Measurements from ENCODE around the gene NARS2.
"Not testable (repeated sequence)": the region's sequence is repeated elsewhere in the genome, so short reads cannot be mapped to it uniquely, and the experiment has no call there.

NARS2 gene, protein sequence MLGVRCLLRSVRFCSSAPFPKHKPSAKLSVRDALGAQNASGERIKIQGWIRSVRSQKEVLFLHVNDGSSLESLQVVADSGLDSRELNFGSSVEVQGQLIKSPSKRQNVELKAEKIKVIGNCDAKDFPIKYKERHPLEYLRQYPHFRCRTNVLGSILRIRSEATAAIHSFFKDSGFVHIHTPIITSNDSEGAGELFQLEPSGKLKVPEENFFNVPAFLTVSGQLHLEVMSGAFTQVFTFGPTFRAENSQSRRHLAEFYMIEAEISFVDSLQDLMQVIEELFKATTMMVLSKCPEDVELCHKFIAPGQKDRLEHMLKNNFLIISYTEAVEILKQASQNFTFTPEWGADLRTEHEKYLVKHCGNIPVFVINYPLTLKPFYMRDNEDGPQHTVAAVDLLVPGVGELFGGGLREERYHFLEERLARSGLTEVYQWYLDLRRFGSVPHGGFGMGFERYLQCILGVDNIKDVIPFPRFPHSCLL

DNA sequence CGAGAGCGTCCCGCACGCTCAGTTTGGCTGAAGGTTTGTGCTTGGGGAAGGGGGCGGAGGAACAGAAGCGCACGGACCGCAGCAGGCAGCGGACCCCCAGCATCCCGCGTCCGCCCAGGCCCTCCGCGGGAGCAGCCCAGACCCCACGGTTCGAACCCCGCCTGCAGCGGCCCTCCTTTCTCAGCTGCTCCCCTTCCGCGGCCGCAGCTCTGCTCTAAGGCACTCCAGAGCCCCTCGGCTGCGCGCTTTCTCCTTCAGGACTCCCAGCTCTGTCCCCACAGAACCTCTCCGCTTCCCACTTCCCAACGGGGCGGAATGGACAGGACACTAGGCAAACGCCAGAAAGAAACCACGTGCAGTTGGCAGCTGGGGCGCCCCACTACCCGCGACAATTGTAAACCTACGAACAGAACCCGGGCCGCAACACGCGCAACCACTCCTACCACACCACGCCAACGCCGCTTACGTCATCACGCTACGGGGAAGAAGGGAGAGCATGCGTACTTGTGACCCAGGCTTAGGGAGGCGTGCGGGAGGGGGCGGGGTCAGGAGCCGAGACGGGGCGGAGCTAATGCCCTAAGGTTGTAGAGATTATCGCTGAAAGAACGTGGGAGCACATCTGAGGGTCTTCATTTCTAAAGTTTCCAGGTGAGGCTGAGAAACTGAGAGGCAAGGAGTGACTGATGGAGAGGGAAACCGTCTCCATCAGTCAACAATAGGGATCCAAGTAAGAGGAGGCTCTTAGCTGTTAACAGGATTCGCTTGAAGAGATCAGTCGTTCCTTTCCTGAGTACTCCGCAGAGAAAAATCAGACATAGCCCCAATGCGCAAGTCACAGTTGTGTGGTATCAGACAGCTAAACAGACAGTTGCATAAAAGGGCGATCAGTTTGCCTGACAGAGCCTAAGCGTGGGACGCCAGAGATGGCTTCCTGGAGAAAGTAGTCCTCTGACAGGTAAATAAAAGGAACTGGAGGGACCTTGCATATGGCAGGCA is at the start of gene NARS2:
Gene NARS2 (minus strand): TSS at position 479 of the 996 bp plus-strand sequence. CDS start 376 bp downstream, at position 103.
- DNase-seq = peak; percentile 96

DNA sequence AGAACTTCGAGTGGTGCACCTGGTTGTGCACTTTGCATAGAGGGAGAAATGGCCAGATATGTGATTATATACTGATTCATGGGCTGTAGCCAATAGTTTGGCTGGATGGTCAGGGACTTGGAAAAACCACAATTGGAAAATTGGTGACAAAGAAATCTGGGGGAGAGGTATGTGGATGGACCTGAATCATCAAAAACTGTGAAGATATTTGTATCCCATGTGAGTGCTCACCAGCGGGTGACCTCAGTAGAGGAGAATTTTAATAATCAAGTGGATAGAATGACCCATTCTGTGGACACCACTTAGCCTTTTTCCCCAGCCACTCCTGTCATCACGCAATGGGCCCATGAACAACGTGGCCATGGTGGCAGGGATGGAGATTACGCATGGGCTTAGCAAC is 48.0 kb upstream of the NARS2 start:
- DNase-seq = no peak

DNA sequence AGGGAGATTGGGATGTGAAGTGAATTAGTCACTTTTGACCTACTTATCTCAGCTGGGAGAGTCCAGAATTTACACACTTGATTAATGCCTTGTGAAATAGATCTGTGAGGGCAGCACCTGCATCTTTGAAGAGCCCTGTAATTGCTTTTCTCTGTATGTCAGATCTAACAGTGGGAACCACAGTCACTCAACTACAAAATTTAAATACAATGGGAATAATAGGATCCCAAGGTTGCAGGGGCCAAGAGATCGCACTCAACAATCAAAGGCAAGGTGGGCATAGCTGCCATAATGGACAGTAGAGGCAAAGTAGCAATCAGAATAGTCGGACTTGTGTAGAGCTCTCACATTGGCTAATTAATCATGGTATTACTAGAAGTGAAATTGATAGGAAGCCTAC is 45.5 kb upstream of the NARS2 start:
- DNase-seq = no peak

DNA sequence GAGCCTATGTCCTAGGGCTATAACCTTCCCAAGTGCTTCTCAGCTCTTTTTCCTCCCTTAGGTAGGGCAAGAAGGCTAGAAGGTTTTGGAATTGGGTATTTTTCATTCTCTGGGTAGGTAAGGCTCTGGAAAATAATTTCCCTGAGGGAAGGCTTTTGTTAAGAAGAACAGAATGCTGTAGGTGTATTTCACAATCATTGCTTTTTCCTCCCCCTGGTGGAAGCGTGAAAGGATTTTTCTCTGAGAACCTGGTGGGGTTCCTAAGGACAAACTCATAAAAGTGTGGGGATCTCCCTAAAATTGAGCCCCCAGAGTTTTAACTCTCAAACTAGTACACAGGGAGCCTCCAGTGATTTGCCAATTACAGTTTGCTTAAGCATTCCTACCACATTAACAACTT is 41.1 kb upstream of the NARS2 start:
- DNase-seq = no peak

DNA sequence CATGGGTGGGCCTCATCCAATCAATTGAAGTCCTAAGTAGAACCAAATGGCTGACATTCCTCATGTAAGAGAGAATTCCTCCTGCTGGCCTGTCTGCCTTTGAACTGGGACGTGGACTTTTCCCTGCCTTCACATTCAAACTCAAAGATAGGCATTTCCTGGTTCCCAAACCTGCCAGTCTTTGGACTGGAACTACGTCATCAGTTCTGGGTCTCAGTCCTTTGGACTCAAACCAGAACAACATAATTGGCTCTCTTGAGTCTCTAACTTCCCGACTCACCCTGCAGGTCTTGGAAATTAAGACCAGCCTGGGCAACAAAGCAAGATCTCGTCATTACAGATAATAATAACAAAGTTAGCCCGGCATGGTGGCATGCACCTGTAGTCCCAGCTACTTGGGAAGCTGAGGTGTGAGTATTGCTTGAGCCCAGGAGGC is 38.7 kb upstream of the NARS2 start:
- DNase-seq = no peak

DNA sequence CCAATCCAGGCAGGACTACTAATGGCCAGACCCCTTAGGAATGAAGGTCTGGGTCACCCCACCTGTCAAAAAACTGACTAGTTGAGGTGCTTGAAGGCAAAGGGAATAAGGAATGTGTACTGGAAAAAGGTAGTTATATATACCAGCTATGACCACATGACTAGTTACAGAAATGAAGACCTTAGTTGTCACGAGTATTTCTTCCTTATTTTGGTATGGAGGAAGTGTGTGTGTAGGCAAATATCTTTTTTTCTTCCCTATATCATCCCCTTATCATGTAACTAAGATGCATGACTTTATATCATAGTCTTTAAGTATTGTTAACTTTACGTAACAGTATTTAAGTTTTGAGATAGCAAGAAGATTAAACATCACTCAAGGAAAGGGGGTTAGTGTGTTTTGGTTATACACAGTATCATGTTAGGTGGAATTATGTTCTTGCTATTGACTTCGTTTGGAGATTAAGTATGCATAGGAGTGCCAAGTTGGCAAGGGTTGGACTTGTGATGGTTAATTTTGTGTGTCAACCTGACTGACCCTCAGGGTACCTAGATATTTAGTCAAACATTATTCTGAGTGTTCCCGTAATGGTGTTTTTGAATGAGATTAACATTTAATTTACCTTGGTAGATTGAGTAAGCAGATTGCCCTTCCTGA is 38.2 kb upstream of the NARS2 start:
- no peak for DNase-seq

DNA sequence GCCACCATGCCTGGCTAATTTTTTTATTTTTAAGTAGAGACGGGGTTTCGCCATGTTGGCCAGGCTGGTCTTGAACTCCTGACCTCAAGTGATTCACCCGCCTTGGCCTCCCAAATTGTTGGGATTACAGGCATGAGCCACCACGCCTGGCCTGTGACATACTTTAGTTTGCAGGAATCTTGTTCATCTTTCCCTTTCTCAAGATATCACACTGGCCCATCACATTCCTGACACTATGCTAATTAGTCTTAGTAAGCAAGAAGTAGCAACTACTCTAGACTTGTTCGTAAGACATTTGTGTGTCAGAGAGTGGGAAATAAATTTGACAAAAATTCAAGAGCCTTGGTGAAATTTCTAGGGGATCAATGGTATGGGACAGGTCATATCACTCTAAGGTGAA is 34.7 kb upstream of the NARS2 start:
- not testable (repeated sequence) for DNase-seq

DNA sequence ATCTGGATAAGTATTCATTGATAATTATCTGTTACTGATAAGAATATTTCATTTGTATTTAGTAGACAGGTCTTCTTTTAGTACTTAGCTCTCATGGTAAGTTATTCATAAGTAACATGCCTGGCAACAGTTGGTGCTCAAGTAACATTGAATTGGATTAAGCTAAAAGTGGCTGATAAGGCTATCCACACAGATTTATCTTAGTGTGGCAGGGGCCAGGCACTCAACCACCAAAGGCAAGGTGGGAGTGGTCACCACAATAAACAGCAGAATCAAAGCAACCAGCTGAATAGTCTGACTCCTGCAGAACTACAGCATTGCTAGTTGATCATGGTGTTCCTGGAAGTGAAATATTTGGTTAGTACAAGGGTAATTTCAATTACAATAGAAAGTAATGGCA is 33.0 kb upstream of the NARS2 start:
- no peak for DNase-seq

DNA sequence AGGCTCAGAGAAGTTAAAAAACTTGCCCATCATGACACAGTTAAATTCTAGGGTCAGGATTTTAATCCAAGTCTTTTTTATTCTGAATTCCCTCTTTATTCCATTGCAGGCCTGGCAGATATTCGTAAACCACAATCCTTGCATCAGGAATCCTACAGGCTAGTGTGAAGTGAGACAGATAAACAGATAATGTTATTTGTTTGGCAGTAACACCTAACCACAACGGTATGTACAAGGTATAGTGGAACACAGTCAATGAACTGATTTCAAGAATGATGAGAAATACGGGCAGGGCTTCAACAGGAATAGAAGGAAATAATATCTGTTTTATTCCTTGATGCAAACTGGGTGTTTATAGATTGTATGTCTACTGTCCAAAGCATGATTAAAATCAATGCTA is 32.0 kb upstream of the NARS2 start:
- no peak for DNase-seq

DNA sequence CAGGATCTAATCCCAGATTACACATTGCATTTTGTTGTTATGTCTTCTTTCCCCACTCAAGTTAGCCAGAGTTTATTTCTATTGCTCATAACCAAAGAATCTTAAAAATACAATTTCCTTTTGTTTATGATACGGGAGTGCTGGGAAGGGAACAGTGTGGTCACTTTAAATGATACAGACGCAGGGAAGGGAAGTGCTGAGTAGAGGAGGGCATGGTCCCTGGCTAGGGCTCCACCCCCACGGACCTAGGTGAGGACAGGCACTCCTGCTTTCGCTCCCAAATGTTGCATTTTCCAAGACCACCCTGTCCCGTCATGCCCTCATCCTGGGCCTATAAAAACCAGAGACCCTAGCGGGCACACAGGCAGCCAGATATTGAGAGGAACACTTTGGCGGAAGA is 30.6 kb upstream of the NARS2 start:
- DNase-seq = no peak

DNA sequence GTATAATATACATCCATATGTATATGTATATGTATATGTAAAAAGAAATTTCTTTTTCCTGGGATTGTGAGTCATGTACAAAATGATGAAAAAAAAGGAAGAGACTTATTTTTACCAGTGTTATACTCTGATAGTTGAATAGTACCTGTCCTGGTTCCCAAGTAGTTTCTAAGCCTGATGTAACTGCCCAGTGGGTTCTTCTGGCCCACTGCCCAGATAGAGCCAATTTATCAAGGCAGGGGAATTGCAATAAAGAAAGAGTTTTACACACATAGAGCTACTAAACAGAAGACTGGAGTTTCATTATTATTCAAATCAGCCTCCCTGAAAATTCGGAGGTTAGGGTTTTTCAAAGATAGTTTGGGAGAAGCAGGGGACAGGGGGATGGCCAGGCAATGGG is 29.1 kb upstream of the NARS2 start:
- no peak for DNase-seq

DNA sequence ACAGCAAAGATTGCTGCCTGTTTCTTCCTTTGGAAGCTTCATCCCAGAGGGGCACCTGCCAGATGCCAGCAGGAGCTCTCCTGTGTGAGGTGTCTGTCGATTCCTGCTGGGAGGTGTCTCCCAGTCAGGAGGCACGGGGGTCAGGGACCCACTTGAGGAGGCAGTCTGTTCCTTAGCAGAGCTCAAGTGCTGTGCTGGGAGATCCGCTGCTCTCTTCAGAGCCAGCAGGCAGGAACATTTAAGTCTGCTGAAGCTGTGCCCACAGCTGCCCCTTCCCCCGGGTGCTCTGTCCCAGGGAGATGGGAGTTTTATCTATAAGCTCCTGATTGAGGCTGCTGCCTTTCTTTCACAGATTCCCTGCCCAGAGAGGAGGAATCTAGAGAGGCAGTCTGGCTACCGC is 28.1 kb upstream of the NARS2 start:
- DNase-seq = not testable (repeated sequence)

DNA sequence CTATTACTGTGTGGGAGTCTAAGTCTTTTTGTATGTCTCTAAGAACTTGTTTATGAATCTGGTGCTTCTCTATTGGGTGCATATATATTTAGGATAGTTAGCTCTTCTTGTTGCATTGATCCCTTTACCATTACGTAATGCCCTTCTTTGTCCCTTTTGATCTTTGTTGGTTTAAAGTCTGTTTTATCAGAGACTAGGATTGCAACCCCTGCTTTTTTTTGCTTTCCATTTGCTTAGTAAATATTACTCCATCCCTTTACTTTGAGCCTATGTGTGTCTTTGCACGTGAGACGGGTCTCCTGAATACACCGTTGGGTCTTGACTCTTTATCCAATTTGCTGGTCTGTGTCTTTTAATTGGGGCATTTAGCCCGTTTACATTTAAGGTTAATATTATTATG is 26.4 kb upstream of the NARS2 start:
- not testable (repeated sequence) for DNase-seq

DNA sequence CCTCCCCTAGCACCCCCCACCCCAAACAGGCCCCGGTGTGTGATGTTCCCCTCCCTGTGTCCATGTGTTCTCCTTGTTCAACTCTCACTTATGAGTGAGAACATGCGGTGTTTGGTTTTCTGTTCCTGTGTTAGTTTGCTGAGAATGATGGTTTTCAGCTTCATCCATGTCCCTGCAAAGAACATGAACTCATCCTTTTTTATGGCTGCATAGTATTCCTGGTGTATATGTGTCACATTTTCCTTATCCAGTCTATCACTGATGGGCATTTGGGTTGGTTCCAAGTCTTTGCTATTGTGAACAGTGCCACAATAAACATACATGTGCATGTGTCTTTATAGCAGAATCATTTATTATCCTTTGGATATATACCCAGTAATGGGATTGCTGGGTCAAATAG is 22.9 kb upstream of the NARS2 start:
- DNase-seq = not testable (repeated sequence)

DNA sequence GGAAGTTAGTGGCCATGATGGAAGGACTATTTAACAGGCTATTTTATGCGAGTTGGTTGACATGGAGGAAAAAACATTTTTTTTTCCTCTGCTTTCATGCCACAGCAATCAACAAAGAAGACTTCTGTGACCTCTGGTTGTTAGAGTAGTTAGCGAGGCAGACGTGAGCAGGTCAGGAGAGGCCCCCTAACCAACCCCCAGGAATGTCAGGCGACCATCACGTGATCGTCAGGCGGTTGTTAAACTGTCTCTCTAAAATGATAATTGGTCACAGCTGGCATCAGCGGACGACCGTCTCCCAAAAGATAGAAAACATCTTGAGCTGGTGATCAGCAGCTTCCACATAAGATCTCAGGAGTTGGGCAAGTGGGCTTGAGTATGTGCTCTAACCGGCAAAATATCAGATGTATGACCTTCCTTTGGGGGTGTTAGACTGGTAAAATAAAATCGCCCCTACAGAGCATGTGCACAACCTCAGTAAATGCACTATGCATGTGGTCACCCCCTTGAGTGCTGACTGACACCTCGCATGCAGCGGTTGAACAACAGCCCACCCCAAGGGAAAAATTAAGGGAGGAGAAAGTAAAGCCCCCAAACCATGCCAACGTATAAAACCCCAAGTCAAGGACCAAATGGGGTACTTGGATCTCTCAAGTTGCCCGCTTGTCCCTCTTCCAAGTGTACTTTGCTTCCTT is 20.9 kb upstream of the NARS2 start:
- no peak for DNase-seq

DNA sequence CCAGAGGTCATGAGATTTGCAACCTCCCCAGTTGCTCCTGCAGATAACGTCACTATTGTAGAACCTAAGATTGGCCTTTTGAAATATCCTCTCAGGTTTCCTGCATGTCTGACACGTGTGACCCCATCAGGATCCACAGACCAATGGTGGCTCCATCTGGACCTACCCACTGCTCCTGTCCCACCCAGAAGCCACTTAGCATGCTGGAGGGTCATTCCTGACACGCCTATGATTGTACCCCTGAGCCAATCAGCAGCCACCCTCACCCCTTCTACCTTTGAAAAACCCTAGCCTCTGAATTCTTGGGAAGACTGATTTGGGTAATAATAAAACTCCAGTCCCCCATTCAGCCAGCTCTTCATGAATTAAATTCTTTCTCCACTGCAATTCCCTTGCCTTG is 20.1 kb upstream of the NARS2 start:
- no peak for DNase-seq

DNA sequence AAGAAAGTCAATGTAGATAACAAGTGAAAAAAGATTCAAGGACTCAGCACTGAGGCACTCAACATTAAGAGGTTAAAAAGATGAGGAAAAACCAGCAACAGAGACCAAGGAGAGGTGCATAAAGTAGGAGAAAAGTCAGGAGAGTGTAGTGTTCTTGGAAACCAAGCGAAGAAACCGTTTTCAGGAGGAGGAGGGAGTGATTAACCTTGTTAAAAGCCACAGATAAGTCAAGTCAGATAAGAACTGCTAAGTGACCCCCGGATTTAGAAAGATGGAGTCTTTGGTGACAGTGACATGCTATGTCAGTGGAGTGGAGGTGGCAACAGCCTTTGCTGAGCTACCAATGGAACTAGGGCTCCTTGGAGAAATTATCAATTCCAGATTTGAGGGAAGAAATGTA is 13.9 kb upstream of the NARS2 start:
- no peak for DNase-seq

DNA sequence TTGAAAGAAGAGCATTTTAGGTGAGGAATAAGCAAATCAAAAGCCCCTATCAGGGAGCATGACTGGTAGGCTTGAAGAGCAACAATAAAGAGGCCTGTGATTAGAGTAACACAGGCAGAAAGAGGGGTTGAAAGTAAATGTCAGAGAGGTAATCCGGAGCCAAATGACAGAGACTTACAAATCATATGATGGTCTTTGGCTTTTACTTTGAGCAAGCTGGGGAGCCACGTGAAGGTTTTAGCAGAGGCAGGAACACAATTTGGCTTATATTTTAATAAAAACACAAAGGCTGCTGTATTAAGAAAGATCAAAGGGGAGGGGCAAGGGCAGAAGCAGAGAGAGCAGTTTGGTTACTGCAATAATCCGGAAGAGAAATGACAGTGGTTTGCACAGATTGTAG is 12.8 kb upstream of the NARS2 start:
- DNase-seq = no peak

DNA sequence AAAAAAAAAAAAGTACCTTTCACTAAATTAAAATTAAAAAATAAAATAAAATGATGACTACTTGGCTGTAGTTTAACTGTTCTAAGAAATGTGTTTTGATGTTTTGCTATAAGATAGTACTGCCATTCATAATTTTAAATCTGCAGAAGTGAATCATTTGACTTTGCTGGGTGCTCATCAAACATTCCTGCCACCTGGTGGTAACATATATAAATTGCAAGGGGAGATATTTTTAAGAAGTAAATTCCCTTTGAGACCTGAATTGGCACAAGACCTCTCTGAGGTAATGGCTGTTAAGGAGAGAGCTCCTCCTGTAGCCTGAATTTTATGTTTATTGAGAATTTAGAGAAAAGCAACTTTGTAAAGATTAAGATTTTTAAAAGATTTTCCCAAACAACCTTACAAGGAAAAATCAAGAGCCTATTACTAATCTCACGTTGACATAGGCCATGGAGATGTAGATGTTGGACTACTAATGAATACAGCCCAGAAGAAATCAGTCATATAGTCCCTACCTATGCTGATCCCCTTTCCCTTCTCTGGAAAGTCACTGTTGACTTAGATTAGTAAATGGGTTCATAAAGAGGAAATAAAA is 11.9 kb upstream of the NARS2 start:
- DNase-seq = no peak

DNA sequence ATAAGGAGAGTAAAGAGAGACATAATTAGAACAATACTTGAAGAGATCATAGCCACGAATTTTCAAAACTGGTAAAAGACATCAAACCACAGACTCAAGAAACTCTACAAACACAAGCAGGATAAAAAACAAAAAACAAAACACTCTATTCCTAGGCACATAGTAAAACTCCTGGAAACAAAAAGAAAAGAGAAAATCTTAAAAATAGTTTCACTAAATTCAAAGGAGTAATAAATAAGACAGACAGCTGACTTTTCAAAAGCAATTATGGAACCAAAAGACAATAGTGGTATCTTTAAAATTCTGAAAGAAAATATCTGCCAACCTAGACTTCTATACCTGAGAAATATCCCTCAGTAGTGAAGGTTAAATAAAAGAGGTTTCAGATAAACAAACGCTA is 9.2 kb upstream of the NARS2 start:
- no peak for DNase-seq

DNA sequence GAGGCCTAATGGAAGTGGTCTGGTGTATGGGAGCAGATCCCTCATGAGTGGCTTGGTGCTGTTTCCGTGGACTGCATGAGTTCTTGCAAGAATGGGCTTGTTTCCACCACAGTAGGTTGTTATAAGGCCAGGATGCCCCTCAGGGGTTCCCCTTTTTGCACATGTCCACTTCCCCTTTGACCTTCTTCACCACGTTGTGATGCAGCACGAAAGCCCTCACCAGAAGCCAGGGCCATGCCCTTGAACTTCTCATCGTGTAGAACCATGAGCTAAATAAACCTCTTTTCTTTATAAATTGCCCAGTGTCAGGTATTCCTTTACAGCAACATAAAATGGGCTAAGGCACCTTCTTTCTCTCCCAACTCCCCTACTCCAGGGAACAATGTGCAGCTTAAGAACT is 2.8 kb upstream of the NARS2 start:
- no peak for DNase-seq

DNA sequence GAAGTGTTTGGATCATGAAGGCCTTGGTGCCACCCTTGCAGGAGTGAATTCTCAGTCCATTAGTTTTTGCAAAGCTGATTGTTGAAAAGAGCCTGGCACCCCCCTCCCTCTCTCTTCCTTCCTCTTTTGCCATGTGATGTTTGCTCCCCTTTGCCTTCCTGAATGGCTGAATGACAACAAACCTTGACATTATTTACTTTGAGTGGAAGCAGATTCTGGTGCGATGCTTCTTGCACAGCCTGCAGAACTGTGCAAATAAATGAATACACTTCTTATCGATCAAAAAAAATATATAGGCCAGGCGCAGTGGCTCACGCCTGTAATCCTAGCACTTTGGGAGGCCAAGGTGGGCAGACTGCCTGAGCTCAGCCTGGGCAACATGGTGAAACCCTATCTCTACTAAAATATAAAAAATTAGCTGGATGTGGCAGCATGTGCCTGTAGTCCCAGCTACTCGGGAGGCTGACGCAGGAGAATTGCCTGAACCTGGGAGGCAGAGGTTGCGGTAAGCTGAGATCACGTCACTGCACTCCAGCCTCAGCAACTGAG is 2.0 kb upstream of the NARS2 start:
- DNase-seq = peak; percentile 13

All from COR-L47 (cell line).